GM12892 (cell line): ENCODE measurements around the gene C1orf122.

ENCODE experiments used
- POLR2A ChIP-seq: IDR thresholded peaks from 2 replicates; pipeline ENCODE4 v1.6.1; 2011; ENCODE audit warnings: low read depth, low read length, control low read depth
- POLR2AphosphoS5 ChIP-seq: IDR thresholded peaks from 2 replicates; pipeline ENCODE4 v1.6.1; 2011; ENCODE audit warnings: low read depth, low read length, control low read depth

GRCh38 chr1:37782491-37782890 is 25.1 kb upstream of the C1orf122 start:
- TF ChIP-seq POLR2A (no peak), POLR2AphosphoS5 (no peak)
